Islet precursor cell (in vitro differentiated cells): ENCODE results near the gene ZNF541.

Experiments used
- DNase-seq: peaks from one replicate; pipeline ENCODE4 v3.0.0-alpha.2; 2018

The ZNF541 gene, protein sequence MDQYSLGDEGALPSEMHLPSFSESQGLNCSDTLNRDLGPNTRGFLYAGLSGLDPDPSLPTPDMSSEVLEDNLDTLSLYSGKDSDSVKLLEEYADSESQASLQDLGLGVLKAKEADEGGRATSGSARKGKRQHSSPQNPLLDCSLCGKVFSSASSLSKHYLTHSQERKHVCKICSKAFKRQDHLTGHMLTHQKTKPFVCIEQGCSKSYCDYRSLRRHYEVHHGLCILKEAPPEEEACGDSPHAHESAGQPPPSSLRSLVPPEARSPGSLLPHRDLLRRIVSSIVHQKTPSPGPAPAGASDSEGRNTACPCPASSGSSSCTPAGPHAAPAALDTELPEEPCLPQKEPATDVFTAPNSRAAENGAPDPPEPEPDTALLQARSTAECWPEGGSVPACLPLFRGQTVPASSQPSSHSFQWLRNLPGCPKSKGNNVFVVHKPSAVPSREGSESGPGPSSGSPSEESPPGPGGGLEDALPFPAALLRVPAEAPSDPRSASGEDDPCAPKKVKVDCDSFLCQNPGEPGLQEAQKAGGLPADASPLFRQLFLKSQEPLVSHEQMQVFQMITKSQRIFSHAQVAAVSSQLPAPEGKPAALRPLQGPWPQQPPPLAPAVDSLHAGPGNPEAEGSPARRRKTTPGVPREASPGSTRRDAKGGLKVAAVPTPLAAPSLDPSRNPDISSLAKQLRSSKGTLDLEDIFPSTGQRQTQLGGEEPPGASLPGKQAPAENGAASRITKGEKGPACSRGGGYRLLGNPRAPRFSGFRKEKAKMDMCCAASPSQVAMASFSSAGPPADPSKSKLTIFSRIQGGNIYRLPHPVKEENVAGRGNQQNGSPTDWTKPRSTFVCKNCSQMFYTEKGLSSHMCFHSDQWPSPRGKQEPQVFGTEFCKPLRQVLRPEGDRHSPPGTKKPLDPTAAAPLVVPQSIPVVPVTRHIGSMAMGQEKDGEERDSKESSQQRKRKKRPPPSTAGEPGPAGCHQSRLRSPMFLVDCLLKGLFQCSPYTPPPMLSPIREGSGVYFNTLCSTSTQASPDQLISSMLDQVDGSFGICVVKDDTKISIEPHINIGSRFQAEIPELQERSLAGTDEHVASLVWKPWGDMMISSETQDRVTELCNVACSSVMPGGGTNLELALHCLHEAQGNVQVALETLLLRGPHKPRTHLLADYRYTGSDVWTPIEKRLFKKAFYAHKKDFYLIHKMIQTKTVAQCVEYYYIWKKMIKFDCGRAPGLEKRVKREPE (N-terminal part only)

DNA sequence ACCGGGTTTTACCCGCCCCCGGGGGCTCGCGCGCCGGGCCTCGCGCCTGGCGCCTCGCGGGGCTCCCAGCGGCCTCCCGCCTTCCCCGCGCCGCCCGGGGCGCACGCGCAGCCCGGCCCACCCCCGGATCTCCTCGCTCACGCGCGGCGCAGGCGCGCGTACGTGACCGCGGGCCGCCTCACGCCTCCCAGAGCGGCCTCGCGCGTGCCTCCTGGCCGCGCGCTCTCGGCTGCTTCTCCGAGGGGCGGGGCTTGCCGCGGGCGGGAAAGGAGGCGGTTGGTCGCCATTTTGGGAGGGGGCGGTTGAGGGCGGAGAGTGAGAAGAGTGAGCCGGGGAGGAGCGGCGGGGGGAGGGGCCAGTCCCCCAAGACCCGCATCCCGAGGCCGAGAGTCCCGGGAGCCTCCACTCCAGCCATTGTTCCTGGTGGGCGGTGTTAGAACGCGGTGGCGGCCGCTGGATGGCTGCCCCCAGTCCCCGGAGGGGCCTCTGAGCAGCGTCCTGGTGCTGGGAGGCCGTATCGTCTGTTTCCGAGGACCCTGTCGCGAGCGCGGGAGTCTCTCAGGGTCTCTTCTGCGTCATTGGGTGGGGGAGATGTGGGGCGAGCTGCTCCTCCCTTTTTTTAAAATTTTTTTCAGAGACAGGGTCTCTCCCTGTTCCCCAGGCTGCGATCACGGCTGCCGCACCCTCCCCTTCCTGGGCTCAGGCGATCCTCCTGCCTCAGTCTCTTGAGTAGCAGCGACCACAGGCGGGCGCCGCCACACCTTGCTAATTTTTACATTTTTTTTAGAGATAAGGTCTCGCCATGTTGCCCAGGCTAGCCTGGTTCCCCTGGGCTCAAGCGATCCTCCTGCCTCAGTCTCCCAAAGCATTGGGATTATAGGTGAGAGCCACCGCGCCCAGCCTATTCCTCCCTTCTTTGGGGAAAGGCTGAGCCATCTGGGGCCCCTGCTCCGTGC lies at the start of gene ZNF541:
ZNF541 (minus strand) TSS at position 78 of the 956 bp plus-strand sequence. CDS start 17,292 bp downstream, outside the sequence.
- DNase-seq = no peak

GRCh38 chr19:47619763-47620162 lies 46.8 kb upstream of the ZNF541 start:
- peak; percentile 68 for DNase-seq

DNA sequence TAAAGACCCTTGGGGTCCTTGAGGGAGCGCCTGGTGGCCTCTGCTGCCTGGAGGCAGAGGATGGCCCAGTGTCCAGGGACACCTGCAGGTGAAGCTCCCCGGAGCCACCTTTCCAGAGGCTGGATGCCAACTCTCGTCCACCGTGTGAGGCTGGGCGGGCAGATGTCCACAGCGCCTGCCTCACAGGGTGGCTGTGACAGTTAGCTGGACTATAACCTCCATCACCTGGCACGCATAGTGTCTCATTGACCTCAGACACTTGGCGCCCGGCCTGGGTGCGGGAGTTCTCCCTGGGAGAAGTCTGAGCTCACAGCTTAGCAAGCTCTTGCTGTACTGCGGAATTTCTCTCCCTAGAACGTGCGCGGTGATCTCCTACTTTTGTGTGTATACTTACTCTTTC lies 45.8 kb upstream of the ZNF541 start:
- DNase-seq = no peak

DNA sequence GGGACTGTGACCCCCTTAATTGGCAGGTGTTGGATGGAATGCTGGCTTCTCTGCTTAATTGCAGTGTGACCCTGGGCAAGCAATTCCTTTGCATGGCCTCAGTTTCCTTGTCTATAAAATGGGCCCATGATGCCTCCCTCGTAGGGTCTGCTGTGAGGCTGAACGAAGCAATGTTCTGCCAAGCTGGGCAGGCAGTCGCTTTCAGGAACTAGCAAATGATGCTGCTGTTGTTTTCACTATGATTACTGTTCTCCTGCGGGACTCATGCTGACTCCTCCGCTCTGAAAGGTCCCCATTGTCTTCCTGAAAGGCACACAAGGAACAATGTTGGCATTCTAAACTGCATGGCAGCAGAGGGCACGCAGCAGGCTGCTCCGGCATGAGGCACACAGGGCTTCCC lies 42.8 kb upstream of the ZNF541 start:
- DNase-seq = no peak

DNA sequence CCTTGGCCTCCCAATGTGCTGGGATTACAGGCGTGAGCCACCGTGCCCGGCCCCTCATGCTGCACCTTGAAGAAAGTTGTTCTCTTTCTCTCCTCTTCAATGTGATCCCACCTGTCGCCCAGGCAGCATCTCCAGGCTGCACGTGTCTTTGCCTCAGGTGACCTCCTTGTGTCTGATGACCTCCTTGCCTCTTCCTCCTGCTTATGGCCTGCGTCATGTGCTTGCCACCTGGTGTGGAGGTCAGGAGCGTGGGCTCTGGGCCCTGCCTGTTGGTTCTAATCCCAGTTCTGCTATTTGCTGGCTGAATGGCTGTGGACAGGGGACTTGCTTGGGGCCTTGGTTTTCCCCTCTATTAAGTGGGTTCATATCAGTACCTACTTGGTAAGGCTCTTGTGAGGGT lies 42.3 kb upstream of the ZNF541 start:
- no peak for DNase-seq

DNA sequence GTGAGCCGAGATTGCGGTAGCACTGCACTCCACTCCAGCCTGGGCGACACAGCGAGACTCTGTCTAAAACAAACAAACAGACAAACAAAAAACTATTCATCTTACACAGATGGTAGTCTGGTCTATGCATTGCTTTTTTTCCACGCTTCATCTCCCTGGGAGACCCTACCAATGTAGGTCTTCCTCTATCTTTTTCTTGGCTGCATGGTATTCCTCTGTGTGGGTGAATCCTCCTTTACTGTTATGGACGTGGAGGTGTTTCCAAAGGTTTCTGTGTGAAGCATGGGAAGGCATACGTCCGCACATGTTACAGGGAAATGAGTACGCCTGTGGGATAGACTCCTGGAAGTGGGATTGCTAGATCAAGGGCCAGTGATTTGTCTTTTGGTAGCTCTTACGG lies 41.6 kb upstream of the ZNF541 start:
- DNase-seq = no peak

- DNase-seq = no peak
Observed at GRCh38 chr19:47614021-47614295, 41.0 kb upstream of the ZNF541 start.

GRCh38 chr19:47613165-47614020 lies 40.4 kb upstream of the ZNF541 start:
- DNase-seq = peak; percentile 96

GRCh38 chr19:47610902-47611301 lies 38.0 kb upstream of the ZNF541 start:
- DNase-seq = no peak

DNA sequence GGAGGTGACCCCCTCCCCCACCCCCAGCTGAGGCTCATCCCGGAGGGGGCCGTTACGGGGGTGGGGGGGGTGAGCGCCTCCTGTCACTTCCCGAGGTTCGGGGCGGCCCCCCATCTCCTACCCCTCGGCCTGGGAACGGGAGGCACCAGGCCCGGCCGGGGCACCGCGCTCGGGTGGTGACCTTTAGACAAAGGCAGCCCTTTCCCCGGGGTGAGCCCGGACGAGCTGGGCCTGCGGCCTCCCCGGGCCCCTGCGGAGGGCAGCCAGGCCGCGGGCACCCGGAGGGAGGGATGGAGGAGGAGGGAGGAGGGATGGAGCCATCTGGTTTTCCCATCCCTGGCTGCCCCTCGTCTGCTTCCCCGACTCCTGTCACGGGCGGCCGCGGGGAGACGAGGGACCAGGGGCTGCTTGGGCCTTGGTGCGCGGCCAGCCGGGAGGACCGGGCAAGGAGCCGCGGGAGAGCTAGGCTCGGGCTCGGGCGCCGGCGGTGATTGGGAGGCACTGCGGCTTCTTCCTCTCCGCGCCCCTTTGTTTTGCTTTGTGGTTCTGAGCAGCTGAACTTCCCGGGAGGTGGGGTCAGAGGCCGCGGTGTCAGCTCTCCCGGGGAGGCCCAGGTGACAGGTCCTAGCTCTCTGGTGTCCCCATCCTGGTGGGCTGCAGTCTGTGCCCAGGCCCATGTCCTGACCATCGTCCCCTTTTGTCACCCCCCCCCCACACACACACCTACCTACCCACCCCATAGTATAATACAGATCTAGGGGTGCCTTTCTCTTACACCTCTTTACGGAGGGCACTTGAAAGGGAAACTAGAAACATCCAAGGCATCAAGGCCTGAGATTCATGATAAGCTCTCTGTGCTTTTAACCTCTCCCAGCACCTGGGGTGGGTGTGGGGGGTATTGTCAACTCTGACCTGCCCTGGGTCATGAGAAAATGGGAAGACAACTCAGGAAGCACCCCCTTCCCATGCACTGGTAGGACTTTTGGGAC lies 37.3 kb upstream of the ZNF541 start:
- DNase-seq = peak; percentile 80

- peak; percentile 85 for DNase-seq
Observed at GRCh38 chr19:47608969-47609905, 36.3 kb upstream of the ZNF541 start, which contains the start of gene BICRA. Gene BICRA, plus strand, starts transcription at chr19:47609134. Its CDS starts 64,441 bp downstream, at chr19:47673575.

GRCh38 chr19:47608074-47608918 lies 35.3 kb upstream of the ZNF541 start:
- peak; percentile 97 for DNase-seq

DNA sequence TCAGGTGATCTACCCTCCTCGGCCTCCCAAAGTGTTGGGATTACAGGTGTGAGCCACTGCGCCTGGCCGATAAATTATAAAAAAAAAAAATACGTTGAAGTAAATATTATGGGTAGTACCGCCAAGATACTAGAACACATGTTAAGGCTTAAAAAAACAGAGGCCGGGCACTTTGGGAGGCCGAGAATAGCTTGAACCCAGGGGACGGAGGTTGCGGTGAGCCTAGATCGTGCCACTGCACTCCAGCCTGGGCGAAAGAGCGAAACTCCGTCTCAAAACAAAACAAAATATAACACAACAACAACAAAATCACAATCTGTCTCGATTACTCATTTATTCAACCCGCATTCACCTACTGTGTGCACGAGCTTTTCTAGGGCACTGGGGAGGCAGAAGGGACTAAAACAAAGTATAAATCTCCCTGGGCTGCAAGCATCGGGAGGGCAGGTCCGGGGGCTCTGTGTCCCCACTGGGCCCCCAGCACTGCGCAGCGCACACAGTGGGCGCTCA lies 34.7 kb upstream of the ZNF541 start:
- no peak for DNase-seq

GRCh38 chr19:47603706-47604565 lies 31.0 kb upstream of the ZNF541 start:
- DNase-seq = no peak

DNA sequence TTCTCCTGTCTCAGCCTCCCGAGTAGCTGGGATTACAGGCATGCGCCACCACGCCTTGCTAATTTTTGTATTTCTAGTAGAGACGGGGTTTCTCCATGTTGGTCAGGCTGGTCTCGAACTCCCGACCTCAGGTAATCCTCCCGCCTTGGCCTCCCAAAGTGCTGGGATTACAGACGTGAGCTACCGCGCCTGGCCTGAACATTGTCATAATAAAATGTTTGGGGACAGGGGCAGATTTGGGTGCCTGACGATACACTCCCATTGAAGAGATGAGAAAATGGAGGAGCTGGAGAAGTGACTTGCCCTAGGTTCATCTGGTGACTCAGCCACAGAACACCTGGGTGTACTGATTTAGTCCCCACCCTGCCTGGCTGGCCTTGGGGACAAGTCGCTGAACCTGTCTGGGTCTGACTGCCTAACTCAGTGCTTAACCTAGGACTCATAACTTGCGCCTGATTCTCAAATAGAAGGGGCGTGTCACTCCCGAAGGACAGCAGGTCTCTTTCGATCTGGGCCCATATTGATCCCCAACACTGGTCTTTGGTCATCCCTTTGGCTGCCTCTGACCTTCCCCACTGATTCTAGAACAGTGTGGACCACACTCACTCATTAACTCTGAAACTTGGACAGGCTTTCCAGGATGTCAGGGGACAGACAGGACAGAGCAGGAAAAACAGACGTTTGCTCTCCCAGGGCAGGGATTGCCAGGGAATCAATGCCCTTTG lies 28.4 kb upstream of the ZNF541 start:
- DNase-seq = peak; percentile 70
